ENCODE measurements around the gene ST6GALNAC3.

ST6GALNAC3 gene

GRCh38 chr1:76140227-76140626, 65.7 kb downstream of the ST6GALNAC3 start:
- H2AFZ ChIP-seq (ENCODE audit: low read length) = no peak overlapping the region
- no peaks in the 10 kb centered on the region for H3K27me3 ChIP-seq (ENCODE audit: insufficient read depth, low read length, poor library complexity, severe bottlenecking)
- H3K4me2 ChIP-seq (ENCODE audit: low read depth, low read length, poor library complexity, severe bottlenecking) = no peak overlapping the region
- H3K4me1 ChIP-seq (ENCODE audit: insufficient read depth, low read length, poor library complexity, severe bottlenecking) = no peaks in the 10 kb centered on the region
- H3F3A ChIP-seq (ENCODE audit: low read depth) = no peaks in the 10 kb centered on the region
- H3K9ac ChIP-seq (ENCODE audit: low read depth, low read length, poor library complexity, severe bottlenecking) = no peak overlapping the region
- no peak for TF ChIP-seq EZH2phosphoT487 (IDR thresholded peaks at IDR 0.05; ENCODE audit: borderline replicate concordance)
- TF ChIP-seq, protein P1, sequence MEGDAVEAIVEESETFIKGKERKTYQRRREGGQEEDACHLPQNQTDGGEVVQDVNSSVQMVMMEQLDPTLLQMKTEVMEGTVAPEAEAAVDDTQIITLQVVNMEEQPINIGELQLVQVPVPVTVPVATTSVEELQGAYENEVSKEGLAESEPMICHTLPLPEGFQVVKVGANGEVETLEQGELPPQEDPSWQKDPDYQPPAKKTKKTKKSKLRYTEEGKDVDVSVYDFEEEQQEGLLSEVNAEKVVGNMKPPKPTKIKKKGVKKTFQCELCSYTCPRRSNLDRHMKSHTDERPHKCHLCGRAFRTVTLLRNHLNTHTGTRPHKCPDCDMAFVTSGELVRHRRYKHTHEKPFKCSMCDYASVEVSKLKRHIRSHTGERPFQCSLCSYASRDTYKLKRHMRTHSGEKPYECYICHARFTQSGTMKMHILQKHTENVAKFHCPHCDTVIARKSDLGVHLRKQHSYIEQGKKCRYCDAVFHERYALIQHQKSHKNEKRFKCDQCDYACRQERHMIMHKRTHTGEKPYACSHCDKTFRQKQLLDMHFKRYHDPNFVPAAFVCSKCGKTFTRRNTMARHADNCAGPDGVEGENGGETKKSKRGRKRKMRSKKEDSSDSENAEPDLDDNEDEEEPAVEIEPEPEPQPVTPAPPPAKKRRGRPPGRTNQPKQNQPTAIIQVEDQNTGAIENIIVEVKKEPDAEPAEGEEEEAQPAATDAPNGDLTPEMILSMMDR (conservative IDR thresholded peaks at IDR 0.05; ENCODE audit: low read length) = 0 out of 2 replicates have a peak, but pooled peaks have one; percentile 18
- no peaks in the 10 kb centered on the region for H3K36me3 ChIP-seq (ENCODE audit: insufficient read depth, low read length)
- no peaks in the 10 kb centered on the region for H3K9me3 ChIP-seq (ENCODE audit: insufficient read depth, low read depth, low read length)
- no peaks in the 10 kb centered on the region for H3K9me2 ChIP-seq (replicated peaks; ENCODE audit: low read depth, low read length)
- H3K4me3 ChIP-seq (ENCODE audit: low read length, poor library complexity, severe bottlenecking) = no peak overlapping the region
- no peaks in the 10 kb centered on the region for H3K79me2 ChIP-seq (ENCODE audit: insufficient read depth, low read length)
- H4K20me1 ChIP-seq (ENCODE audit: insufficient read depth, low read length, poor library complexity, severe bottlenecking) = no peaks in the 10 kb centered on the region

- H2AFZ ChIP-seq (ENCODE audit: low read length) = no peak overlapping the region
- H3K9me2 ChIP-seq (replicated peaks; ENCODE audit: low read depth, low read length) = no peaks in the 10 kb centered on the region
- no peak overlapping the region for H3K4me3 ChIP-seq (ENCODE audit: low read length, poor library complexity, severe bottlenecking)
- H3K4me1 ChIP-seq (ENCODE audit: insufficient read depth, low read length, poor library complexity, severe bottlenecking) = no peaks in the 10 kb centered on the region
- no peaks in the 10 kb centered on the region for H3K27me3 ChIP-seq (ENCODE audit: insufficient read depth, low read length, poor library complexity, severe bottlenecking)
- no peaks in the 10 kb centered on the region for H3K79me2 ChIP-seq (ENCODE audit: insufficient read depth, low read length)
- no peak for TF ChIP-seq EZH2phosphoT487 (IDR thresholded peaks at IDR 0.05; ENCODE audit: borderline replicate concordance)
- TF ChIP-seq, protein P1 (conservative IDR thresholded peaks at IDR 0.05; ENCODE audit: low read length) = no peak
- no peak overlapping the region for H3K4me2 ChIP-seq (ENCODE audit: low read depth, low read length, poor library complexity, severe bottlenecking)
- no peaks in the 10 kb centered on the region for H3K9me3 ChIP-seq (ENCODE audit: insufficient read depth, low read depth, low read length)
- no peaks in the 10 kb centered on the region for H3F3A ChIP-seq (ENCODE audit: low read depth)
- H3K36me3 ChIP-seq (ENCODE audit: insufficient read depth, low read length) = no peaks in the 10 kb centered on the region
- H4K20me1 ChIP-seq (ENCODE audit: insufficient read depth, low read length, poor library complexity, severe bottlenecking) = no peaks in the 10 kb centered on the region
- no peak overlapping the region for H3K9ac ChIP-seq (ENCODE audit: low read depth, low read length, poor library complexity, severe bottlenecking)
Observed at GRCh38 chr1:76141929-76142328, 67.4 kb downstream of the ST6GALNAC3 start.

GRCh38 chr1:76142771-76143540, 68.4 kb downstream of the ST6GALNAC3 start:
- Histone ChIP-seq H3K9me3 (ENCODE audit: insufficient read depth, low read depth, low read length) (no peaks in the 10 kb centered on the region), H3K79me2 (ENCODE audit: insufficient read depth, low read length) (no peaks in the 10 kb centered on the region), H3K9me2 (replicated peaks; ENCODE audit: low read depth, low read length) (no peaks in the 10 kb centered on the region), H3K27me3 (ENCODE audit: insufficient read depth, low read length, poor library complexity, severe bottlenecking) (no peaks in the 10 kb centered on the region), H3K36me3 (ENCODE audit: insufficient read depth, low read length) (no peaks in the 10 kb centered on the region), H3K4me2 (ENCODE audit: low read depth, low read length, poor library complexity, severe bottlenecking) (no peak overlapping the region), H2AFZ (ENCODE audit: low read length) (no peak overlapping the region), H4K20me1 (ENCODE audit: insufficient read depth, low read length, poor library complexity, severe bottlenecking) (no peaks in the 10 kb centered on the region), H3K9ac (ENCODE audit: low read depth, low read length, poor library complexity, severe bottlenecking) (no peak overlapping the region), H3K4me3 (ENCODE audit: low read length, poor library complexity, severe bottlenecking) (no peak overlapping the region), H3K4me1 (ENCODE audit: insufficient read depth, low read length, poor library complexity, severe bottlenecking) (no peaks in the 10 kb centered on the region), H3F3A (ENCODE audit: low read depth) (no peaks in the 10 kb centered on the region)
- TF ChIP-seq EZH2phosphoT487 (IDR thresholded peaks at IDR 0.05; ENCODE audit: borderline replicate concordance) = no peak
- TF ChIP-seq, protein P1 (conservative IDR thresholded peaks at IDR 0.05; ENCODE audit: low read length) = no peak

All from Loucy (cell line).